Activated CD4-positive, alpha-beta T cell treated with anti-CD3 and anti-CD28 coated beads, Interleukin-2, amount 50 U/mL, for 24 hours (primary cell): ENCODE results near the gene PCBP1.
"Not testable (repeated sequence)": the region's sequence is repeated elsewhere in the genome, so short reads cannot be mapped to it uniquely, and the experiment has no call there.

Source experiments
- DNase-seq, 2 donors: peaks; one replicate each; pipeline ENCODE4 v3.0.0-alpha.2; 2020; ENCODE audit warnings: low read depth in 1 of 2, low spot score in 1 of 2

The PCBP1 gene

GRCh38 chr2:70086838-70087701 is at the start of gene PCBP1:
TSS of gene PCBP1 (plus strand) at chr2:70087477. CDS start at chr2:70087744, 267 bp downstream.
- DNase-seq, result peak; percentile 96 to 98

- DNase-seq, result no peak
These were observed 47.9 kb upstream of the PCBP1 start for GRCh38 chr2:70039366-70039765.

DNA sequence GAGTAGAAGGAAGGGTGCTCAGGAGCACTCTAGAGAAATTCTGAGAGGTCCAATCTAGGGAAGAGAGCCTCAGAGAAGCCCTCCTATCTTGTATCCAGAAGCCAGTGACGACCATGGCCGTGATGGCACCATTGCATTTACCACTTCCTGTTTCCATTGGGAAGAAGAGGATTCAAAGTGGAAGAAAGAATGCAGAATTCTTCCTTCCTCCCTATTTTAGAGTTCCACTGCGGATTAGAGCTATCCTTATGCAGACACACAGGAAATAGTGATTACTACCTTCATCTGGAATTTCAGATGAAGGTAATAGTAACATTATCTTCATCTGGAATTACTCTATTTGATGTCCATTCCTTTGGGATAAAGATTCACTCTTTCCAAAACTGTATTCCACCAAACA is 45.6 kb upstream of the PCBP1 start:
- no peak for DNase-seq

GRCh38 chr2:70042246-70042645 is 45.0 kb upstream of the PCBP1 start:
- no peak for DNase-seq

DNA sequence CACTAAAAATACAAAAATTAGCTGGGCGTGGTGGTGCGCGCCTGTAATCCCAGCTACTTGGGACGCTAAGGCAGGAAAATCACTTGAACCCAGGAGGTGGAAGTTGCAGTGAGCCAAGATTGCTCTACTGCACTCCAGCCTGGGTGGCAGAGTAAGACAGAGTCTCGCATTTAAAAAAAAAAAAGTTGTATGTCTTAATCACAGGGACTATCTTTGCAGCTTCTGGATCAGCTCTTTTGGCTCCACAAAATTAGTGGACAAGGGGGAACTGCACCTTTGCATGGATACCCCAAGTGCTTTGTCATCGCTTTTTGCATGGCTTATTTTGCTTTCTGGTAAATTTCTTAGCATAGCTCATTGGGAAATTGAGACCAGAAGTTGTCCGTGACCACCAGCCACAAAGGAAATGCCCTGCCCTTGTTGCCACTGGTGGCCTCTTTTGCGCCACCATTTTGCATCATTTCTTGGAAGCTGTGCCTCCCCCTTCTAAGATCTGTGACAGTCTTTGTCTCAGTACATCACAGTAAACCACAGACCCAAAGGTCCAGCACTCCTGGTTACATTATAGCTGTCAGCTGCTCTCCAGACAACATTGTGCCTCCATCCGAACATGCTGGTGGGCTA is 43.9 kb upstream of the PCBP1 start:
- DNase-seq, result no peak

DNA sequence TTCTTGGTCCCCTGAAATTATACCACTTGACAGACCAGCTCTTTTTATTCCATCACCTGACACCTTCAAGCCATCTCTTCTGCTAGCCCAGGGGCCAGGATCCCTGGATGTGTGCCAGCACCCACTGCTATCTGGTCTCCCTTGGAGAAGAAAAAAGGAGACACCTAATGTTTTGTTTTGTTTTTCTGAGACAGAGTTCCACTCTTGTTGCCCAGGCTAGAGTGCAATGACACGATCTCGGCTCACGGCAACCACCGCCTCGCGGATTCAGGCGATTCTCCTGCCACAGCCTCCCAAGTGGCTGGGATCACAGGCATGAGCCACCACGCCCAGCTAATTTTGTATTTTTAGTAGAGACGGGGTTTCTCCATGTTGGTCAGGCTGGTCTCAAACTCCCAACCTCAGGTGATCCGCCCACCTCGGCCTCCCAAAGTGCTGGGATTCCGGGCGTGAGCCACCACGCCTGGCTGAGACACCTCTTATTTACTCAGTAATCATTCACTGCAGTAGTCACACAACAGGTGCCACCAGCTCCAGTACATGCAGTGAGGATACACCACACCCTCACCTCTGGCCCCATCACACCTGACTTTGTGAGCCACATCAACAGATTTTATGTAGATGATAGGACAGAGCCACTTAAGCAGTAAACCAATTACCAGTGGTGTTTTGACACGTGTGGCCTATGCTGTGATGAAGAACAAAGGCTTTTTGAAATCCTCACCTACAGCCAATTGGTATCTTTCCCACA is 42.8 kb upstream of the PCBP1 start:
- DNase-seq, result no peak

- DNase-seq, result no peak
These were observed 41.9 kb upstream of the PCBP1 start for GRCh38 chr2:70045405-70045804.

- DNase-seq, result no peak
These were observed 41.3 kb upstream of the PCBP1 start for GRCh38 chr2:70045932-70046331.

GRCh38 chr2:70046534-70046933 is 40.7 kb upstream of the PCBP1 start:
- DNase-seq, result no peak

GRCh38 chr2:70047451-70047850 is 39.8 kb upstream of the PCBP1 start:
- no peak for DNase-seq

DNA sequence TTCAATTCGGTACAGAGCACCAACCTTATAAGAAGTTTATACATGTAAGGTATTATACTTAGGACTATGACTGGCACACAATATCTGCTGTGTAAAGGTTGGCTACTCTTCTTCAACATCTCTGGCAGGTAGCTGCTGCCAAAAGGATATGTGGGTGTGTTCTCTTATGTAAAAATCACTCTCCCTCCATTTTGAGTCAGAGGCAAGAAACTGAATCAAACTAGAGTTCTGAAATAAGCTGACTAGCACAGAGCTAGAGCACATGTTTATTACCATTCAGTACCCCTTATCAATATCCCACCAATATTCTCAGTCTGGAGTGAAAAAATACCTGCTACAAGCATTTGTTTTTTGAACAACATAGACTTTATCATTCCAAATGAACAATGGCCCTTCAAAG is 38.0 kb upstream of the PCBP1 start:
- DNase-seq, result no peak

GRCh38 chr2:70050631-70051425 is 36.4 kb upstream of the PCBP1 start:
- DNase-seq, result no peak

DNA sequence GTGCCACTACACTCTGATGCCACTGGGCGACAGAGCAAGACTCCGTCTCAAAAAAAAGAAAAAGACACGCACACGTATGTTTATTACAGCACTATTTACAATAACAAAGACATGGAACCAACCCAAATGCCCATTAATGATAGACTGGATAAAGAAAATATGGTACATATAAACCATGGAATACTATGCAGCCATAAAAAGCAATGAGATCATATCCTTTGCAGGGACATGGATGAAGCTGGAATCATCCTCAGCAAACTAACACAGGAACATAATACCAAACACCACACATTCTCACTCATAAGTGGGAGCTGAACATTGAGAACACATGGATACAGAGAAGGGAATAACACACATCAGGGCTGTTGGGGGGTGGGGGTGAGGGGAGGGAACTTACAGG is 32.0 kb upstream of the PCBP1 start:
- DNase-seq, result not testable (repeated sequence)

DNA sequence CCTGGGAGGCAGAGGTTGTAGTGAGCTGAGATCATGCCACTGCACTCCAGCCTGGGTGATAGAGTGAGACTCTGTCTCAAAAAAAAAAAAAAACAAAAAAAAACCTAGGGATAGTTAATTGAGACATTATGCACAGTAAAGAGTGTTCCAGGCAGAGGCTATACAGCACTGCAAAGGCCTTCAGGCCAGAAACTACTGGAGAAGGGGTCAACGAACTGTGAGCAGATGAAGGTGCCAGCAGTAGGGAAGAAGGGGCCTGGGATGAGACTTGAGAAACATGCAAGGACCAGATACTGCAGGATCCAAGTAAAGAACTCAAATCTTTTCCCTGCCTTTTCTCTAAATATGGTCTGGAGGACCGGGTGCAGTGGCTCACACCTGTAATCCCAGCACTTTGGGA is 26.0 kb upstream of the PCBP1 start:
- no peak for DNase-seq

DNA sequence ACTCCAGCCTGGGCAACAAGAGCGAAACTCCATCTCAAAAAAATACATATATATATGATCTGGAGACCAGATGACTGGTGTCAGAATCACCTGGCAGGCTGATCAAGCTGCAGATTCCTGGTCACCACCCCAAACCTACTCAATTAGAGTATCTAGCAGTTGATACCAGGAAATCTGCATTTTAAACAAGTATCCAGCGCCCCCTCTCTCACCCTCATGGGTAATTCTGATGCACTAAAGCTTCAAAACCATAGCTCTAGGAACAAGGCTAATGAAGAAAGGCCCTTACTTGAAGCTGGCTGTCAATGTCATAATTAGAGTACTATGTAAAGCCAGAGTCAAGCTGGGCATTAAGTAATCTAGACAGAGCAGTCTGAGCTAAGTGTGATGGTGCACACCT is 25.0 kb upstream of the PCBP1 start:
- DNase-seq, result no peak

GRCh38 chr2:70068119-70068518 is 19.2 kb upstream of the PCBP1 start:
- no peak for DNase-seq

GRCh38 chr2:70069049-70069448 is 18.2 kb upstream of the PCBP1 start:
- DNase-seq, result peak; percentile 29 to 82

DNA sequence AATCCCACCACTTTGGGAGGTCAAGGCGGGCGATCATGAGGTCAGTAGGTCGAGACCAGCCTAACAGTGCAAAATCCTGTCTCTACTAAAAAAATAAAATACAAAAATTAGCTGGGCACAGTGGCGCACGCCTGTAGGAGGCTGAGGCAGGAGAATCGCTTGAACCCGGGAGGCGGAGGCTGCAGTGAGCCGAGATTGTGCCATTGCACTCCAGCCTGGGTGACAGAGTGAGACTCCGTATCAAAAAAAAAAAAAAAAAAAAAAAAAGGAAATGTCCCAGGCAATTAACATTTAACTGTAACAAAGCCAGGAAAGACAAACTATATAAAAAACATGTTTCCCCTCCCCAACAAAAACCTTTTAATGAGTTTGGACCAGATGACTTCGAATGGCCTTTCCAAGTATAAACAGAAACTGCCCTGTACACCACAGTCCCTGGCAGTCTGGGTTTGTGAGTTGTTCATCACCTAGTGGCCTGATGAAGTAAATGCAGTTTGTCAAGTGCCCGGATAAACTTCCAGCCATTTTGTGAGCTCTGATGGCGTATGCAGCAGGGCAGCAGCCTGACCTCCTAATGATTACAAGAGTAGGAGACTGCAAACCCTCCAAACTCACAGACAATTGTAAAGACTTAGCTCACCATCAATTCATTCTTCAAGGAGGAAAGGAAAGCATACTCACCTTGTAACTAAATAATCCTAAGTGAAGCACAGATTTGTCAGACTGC is 16.6 kb upstream of the PCBP1 start:
- peak in 1 of 2 donors; percentile 62 for DNase-seq

- DNase-seq, result no peak
These were observed 13.8 kb upstream of the PCBP1 start for GRCh38 chr2:70073493-70073892.

GRCh38 chr2:70078384-70078783 is 8.9 kb upstream of the PCBP1 start:
- no peak for DNase-seq
